Measurements from ENCODE around the gene SCT.

GRCh38 chr11:656426-656825 is 29.4 kb upstream of the SCT start:
- TF ChIP-seq CTCF (IDR thresholded peaks at IDR 0.05): no peak
- TF ChIP-seq ZFX (IDR thresholded peaks at IDR 0.05; ENCODE audit: borderline replicate concordance): no peak
